Calu3 (cell line): ENCODE measurements around the gene C5orf15. TPM values are rescaled to one million over a fixed set of nuclear protein-coding genes. Genes with fewer than 3 reads are reported as not detected.

ENCODE experiments used
- BruUV-seq: library from RNA; stranded (reverse); fragments of 400-500 nt; replicated peaks from 2 replicates; lab custom pipeline; 2021; lab: Mats Ljungman, UMichigan
- CTCF ChIA-PET: fragments of 300-600 bp; sonication (Branson Sonifier 250); formaldehyde crosslinking; loops from one replicate; lab custom pipeline; 2022; ENCODE audit warnings: antibody characterized with exemption; lab: Charles Lee
- DNase-seq: peaks from one replicate; pipeline ENCODE4 v3.0.0; 2022
- H3K27ac Mint-ChIP-seq: one replicate; pipeline ENCODE4 v1.8.0; 2022; ENCODE audit warnings: mixed read lengths; ENCODE audit not compliant: unreplicated experiment
- H3K27me3 Mint-ChIP-seq: one replicate; pipeline ENCODE4 v1.8.0; 2022; ENCODE audit warnings: mixed read lengths; ENCODE audit not compliant: unreplicated experiment
- H3K36me3 Mint-ChIP-seq: one replicate; pipeline ENCODE4 v1.8.0; 2022; ENCODE audit warnings: mild to moderate bottlenecking, moderate library complexity, mixed read lengths; ENCODE audit not compliant: insufficient read depth, unreplicated experiment
- H3K4me1 Mint-ChIP-seq: one replicate; pipeline ENCODE4 v1.8.0; 2022; ENCODE audit warnings: mild to moderate bottlenecking, low read depth, mixed read lengths; ENCODE audit not compliant: unreplicated experiment
- H3K4me3 Mint-ChIP-seq: one replicate; pipeline ENCODE4 v1.8.0; 2022; ENCODE audit warnings: mild to moderate bottlenecking, low read depth, moderate library complexity, mixed read lengths; ENCODE audit not compliant: unreplicated experiment
- H3K9me3 Mint-ChIP-seq: one replicate; pipeline ENCODE4 v1.8.0; 2022; ENCODE audit warnings: low read depth, mixed read lengths; ENCODE audit not compliant: unreplicated experiment
- intact Hi-C: fragments of 100-400 bp; cut with micrococcal nuclease; formaldehyde crosslinking; loops from one replicate; pipeline ENCODE4 v1.10.0; 2022; ENCODE audit not compliant: unreplicated experiment
- total RNA-seq: library from RNA; stranded (reverse); gene quantifications from 2 replicates; pipeline ENCODE4 v1.2.3, GENCODE V29; 2022
- TF ChIP-seq, protein P1 (sequence below): fragments of 200-600 bp; IDR thresholded peaks from one replicate; pipeline ENCODE4 v1.8.0; 2022; ENCODE audit warnings: antibody characterized with exemption; ENCODE audit not compliant: unreplicated experiment

The C5orf15 gene
- total RNA-seq, 1 experiment from 2014 or later, result 104 TPM

DNA sequence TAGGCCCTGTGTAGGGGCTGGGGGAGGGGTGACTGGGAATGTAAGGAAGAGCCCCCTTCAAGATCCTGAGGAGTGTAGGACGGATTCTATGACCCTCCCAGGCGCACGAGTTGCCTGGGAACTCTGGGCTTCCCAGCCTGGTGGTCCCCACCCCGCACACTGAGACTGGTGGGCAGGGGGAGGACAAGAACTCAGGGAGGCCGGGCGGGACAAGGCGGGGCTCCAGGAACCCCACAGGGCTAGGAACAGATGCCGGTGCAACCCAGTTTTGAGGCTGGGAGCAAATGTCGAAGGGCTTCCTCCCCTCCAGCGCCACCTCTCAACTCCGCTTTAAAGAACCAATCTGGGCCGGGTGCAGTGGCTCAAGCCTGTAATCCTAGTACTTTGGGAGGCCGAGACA lies 37.7 kb upstream of the C5orf15 start:
- Mint-ChIP-seq H3K27ac (peak overlapping the region; percentile 74), H3K4me1 (peaks cover 39% of the 10 kb centered on the region), H3K27me3 (no peaks in the 10 kb centered on the region), H3K9me3 (no peaks in the 10 kb centered on the region), H3K36me3 (peaks cover 58% of the 10 kb centered on the region), H3K4me3 (peak overlapping the region; percentile 93)
- no TSS peak for BruUV-seq
- TF ChIP-seq, protein P1, sequence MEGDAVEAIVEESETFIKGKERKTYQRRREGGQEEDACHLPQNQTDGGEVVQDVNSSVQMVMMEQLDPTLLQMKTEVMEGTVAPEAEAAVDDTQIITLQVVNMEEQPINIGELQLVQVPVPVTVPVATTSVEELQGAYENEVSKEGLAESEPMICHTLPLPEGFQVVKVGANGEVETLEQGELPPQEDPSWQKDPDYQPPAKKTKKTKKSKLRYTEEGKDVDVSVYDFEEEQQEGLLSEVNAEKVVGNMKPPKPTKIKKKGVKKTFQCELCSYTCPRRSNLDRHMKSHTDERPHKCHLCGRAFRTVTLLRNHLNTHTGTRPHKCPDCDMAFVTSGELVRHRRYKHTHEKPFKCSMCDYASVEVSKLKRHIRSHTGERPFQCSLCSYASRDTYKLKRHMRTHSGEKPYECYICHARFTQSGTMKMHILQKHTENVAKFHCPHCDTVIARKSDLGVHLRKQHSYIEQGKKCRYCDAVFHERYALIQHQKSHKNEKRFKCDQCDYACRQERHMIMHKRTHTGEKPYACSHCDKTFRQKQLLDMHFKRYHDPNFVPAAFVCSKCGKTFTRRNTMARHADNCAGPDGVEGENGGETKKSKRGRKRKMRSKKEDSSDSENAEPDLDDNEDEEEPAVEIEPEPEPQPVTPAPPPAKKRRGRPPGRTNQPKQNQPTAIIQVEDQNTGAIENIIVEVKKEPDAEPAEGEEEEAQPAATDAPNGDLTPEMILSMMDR, result no peak
- CTCF ChIA-PET, result no interaction called here
- DNase-seq, result no peak
- intact Hi-C loops, result no loop called here

DNA sequence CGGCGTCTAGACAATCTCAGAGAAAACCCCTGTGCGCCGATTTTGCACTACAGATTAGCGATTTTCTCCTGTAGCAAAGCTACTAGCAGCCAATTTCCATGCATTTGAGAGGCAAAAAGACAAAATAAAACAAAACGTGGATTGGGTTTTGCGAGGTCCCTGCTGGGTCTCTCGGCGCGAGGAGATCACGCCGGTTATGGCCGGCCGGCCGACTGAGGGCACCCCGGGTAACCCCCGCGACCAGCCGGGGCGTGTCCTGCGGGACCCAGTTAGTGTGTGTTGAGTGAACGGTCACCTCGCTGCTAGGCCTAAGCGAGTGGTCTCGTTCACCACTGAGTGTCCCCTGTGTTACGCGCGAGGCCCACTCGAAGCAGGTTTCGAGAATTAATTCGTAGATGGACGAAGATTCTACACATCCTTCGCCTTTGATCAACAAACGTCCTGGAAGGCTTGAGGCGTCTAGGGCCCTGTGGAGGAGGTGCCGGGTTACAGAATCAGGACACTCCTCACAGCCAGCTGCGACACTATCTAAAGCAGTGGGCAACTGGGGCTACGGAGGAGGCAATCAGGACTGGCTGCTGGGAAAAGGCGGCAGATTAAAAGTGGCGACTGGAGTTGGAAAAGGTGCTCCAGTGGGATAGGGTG lies 37.1 kb upstream of the C5orf15 start:
- intact Hi-C loops, result no loop called here
- Mint-ChIP-seq H3K4me1 (peaks cover 44% of the 10 kb centered on the region), H3K36me3 (peaks cover 62% of the 10 kb centered on the region), H3K27me3 (no peaks in the 10 kb centered on the region), H3K4me3 (peak overlapping the region; percentile 93), H3K9me3 (no peaks in the 10 kb centered on the region), H3K27ac (peak overlapping the region; percentile 74)
- BruUV-seq, result no TSS peak
- TF ChIP-seq, protein P1, result no peak
- peak; percentile 58 for DNase-seq
- CTCF ChIA-PET, result interaction anchor here (0.7 to 1.9 kb wide), 8 partner anchors 13 to 135 kb away, joined by 3 to 7 read pairs (median 4); no protein-coding TSS in a partner anchor

DNA sequence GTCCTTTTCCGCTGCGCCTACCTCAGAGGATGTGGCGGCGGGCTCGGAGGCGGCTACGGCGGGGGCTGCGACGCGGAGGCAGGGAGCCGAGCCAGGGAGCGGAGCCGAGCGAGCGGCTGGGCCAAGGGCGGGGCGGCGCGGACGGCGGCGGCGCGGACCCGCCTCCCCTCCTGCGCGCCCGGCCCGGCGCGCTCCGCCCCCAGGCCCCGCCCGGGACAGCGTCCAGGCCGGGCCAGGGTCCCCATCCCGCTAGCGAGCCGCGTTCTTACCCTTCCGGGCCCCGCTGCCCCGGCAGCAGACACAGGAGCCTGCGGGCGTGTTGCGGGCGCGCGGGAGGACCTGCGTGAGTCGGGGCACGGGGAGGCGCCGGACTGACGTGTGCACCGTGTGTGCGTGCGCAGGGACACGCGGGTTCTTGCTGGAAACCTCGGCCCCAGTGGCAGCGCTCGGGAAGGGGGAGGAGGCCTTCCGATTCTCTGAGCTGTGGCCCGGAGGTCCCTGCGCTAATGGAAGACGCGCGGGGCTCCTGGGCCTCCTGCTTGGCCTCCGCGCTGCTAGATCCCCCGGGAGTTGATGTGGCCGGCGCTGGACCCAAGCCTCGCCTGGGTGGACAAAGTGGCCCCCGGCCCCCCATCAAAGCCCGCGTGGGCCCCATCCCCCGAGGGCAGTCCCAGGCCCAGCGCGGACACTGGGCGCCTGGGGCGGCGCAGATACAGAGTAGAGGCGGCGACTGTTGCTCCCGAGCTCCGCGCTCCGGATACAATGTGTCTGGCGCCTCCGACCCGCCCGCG lies 36.4 kb upstream of the C5orf15 start, which contains the start of gene VDAC1:
Gene VDAC1, minus strand, starts transcription at position 350 of the 791 bp plus-strand sequence. CDS start 11,963 bp downstream, outside the sequence.
- TSS peak; percentile 72 for BruUV-seq
- TF ChIP-seq, protein P1, result no peak
- DNase-seq, result peak; percentile 86
- no peaks in the 10 kb centered on the region for H3K9me3 Mint-ChIP-seq
- intact Hi-C loops, result no loop called here
- H3K4me3 Mint-ChIP-seq, result peak within 1 kb of the TSS; percentile 93
- H3K27ac Mint-ChIP-seq, result peak within 1 kb of the TSS; percentile 74
- CTCF ChIA-PET, result interaction anchor here (0.7 to 1.9 kb wide), 8 partner anchors 12 to 136 kb away, joined by 3 to 7 read pairs (median 4); no protein-coding TSS in a partner anchor
- peaks cover 51% of the 10 kb centered on the region for H3K4me1 Mint-ChIP-seq
- H3K27me3 Mint-ChIP-seq, result no peaks in the 10 kb centered on the region
- H3K36me3 Mint-ChIP-seq, result peaks cover 62% of the 10 kb centered on the region

DNA sequence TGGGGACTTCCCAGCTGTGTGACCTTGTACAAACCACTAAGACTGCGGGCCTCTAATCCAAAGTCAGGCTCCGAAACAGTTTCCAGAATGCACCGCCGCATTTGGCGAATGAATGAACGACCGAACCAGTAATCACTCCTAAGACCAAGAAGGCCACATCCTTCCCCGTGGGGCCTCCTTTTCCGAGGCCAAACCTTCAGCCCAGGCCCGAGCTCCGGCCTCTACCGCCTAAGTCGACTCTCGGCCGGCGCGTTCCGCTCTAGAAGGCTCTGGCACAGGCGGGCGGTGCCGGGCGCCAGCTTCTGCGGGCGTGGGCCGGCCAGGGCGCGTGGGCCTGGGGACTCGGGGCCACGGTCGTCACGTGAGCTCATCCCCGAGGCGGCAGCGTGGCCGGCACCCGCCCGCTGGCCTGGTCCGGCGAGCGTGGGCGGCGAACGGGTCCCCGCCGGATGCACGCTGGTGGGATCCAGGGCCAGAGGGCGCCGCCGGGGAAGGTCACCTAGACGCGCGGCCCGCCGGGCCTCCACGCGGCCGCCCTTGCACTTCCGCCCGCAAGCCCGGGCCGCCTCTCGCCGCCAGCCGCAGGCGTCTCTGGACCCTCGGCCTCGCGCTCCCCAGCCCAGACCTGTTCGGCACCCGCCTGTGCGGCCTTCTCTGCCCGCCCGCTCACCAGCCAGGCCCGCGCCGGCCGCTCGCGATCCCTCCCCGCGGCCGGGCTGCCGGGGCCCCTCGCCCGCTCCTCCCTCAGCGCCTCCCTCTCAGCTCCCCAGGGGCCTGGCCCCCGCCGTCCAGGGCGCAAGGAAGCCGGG lies 35.6 kb upstream of the C5orf15 start:
- Mint-ChIP-seq H3K27ac (peak overlapping the region; percentile 18), H3K4me1 (peaks cover 59% of the 10 kb centered on the region), H3K27me3 (no peaks in the 10 kb centered on the region), H3K4me3 (peak overlapping the region; percentile 93), H3K36me3 (peaks cover 62% of the 10 kb centered on the region), H3K9me3 (no peaks in the 10 kb centered on the region)
- intact Hi-C loops, result no loop called here
- no TSS peak for BruUV-seq
- TF ChIP-seq, protein P1, result no peak
- CTCF ChIA-PET, result interaction anchor here (1.0 to 1.9 kb wide), 7 partner anchors 22 to 146 kb away, joined by 3 to 6 read pairs (median 5); no protein-coding TSS in a partner anchor
- peak; percentile 48 for DNase-seq
